ENCODE results near the gene ANXA2. TPM values are rescaled to one million over a fixed set of nuclear protein-coding genes. Genes with fewer than 3 reads are reported as not detected.
A peak's percentile ranks its signal among the peaks of the same experiment; 100 is the strongest.

Gene ANXA2
- total and polyA plus RNA-seq, 12 donors = 314 to 1,002 (median 478) TPM

DNA sequence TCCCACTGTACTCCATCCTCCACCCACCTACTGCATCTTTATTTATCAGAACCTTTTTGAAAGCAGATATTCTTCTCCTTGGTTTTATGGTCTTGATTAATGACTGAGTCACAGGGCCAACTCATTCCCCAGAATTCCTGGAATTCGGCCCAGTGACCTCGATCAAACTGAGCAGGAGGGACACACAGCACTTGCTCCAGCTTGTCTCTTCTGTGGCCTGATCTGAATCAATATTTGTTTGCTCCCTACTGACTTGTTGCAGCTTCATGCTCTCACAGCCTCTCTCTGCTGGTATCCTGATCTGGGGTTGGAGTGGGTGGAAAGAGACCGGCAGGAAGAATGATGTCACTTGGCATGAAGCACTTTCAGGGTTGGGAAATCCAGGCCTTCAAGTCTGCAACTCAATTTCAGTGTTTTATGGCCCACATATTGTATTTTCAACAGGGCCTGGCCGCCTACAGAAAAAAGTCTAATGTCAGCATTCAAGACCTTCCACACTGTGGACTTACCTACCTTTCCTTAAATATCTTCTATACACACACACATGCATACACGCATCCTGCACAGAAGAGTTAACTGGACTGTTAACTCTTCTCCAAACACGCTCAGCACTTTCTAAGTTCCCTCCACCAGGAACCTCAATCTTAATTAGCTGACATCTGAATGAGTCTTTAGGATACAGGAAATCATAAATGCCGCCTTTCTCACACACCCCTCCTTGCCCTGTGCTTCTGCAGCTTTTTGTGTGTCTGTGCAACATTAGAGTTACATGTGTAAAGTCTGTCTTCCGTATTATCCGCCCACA lies 4.6 kb downstream of the ANXA2 start:
- WGBS, 4 donors = 21 to 36% (median 29%) methylated on average over 9 of the region's 9 CpGs
- intact Hi-C loops (cut with DNase I) = no loop called here
- Histone ChIP-seq H3K4me1 (replicated peaks in 1 of 2) (peaks cover 68 to 82% of the 10 kb centered on the region in 2 donors), H3K27ac (peak overlapping the region; percentile 55 to 97 (median 89)), H3K4me3 (peak overlapping the region in 1 of 4 donors; percentile 4), H3K9me3 (replicated peaks in 1 of 3) (no peaks in the 10 kb centered on the region), H3K36me3 (replicated peaks in 1 of 2) (peaks cover 0 to 11% of the 10 kb centered on the region in 2 donors), H3K27me3 (no peaks in the 10 kb centered on the region)
- peak; percentile 88 to 96 (median 94) for DNase-seq
- TF ChIP-seq POLR2A (IDR thresholded peaks at IDR 0.05) = peak in 1 of 2 donors; percentile 68
- TF ChIP-seq, protein P1, sequence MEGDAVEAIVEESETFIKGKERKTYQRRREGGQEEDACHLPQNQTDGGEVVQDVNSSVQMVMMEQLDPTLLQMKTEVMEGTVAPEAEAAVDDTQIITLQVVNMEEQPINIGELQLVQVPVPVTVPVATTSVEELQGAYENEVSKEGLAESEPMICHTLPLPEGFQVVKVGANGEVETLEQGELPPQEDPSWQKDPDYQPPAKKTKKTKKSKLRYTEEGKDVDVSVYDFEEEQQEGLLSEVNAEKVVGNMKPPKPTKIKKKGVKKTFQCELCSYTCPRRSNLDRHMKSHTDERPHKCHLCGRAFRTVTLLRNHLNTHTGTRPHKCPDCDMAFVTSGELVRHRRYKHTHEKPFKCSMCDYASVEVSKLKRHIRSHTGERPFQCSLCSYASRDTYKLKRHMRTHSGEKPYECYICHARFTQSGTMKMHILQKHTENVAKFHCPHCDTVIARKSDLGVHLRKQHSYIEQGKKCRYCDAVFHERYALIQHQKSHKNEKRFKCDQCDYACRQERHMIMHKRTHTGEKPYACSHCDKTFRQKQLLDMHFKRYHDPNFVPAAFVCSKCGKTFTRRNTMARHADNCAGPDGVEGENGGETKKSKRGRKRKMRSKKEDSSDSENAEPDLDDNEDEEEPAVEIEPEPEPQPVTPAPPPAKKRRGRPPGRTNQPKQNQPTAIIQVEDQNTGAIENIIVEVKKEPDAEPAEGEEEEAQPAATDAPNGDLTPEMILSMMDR (IDR thresholded peaks at IDR 0.05) = no peak

- TF ChIP-seq, protein P1 (IDR thresholded peaks at IDR 0.05) = no peak
- no peak for TF ChIP-seq POLR2A (IDR thresholded peaks at IDR 0.05)
- Histone ChIP-seq H3K36me3 (replicated peaks in 1 of 2) (peaks cover 0 to 11% of the 10 kb centered on the region in 2 donors), H3K27ac (peak overlapping the region; percentile 55 to 97 (median 89)), H3K9me3 (replicated peaks in 1 of 3) (no peaks in the 10 kb centered on the region), H3K4me1 (replicated peaks in 1 of 2) (peaks cover 67 to 81% of the 10 kb centered on the region in 2 donors), H3K4me3 (no peak overlapping the region), H3K27me3 (no peaks in the 10 kb centered on the region)
- DNase-seq = no peak
- 9 to 16% (median 12%) methylated on average over 3 of the region's 3 CpGs for WGBS, 4 donors
- intact Hi-C loops (cut with DNase I) = no loop called here
Measured at GRCh38 chr15:60392601-60392985, 5.2 kb downstream of the ANXA2 start.

- 23 to 32% (median 29%) methylated on average over 4 of the region's 4 CpGs for WGBS, 4 donors
- peaks cover 0 to 11% of the 10 kb centered on the region in 2 donors for H3K36me3 ChIP-seq (replicated peaks in 1 of 2)
- TF ChIP-seq, protein P1 (IDR thresholded peaks at IDR 0.05) = no peak
- TF ChIP-seq POLR2A (IDR thresholded peaks at IDR 0.05) = no peak
- H3K4me3 ChIP-seq = no peak overlapping the region
- peaks cover 66 to 78% of the 10 kb centered on the region in 2 donors for H3K4me1 ChIP-seq (replicated peaks in 1 of 2)
- H3K27me3 ChIP-seq = no peaks in the 10 kb centered on the region
- no peaks in the 10 kb centered on the region for H3K9me3 ChIP-seq (replicated peaks in 1 of 3)
- no peak for DNase-seq
- peak overlapping the region; percentile 43 to 92 (median 79) for H3K27ac ChIP-seq
- intact Hi-C loops (cut with DNase I) = no loop called here
Measured at GRCh38 chr15:60391722-60392315, 6.0 kb downstream of the ANXA2 start.

DNA sequence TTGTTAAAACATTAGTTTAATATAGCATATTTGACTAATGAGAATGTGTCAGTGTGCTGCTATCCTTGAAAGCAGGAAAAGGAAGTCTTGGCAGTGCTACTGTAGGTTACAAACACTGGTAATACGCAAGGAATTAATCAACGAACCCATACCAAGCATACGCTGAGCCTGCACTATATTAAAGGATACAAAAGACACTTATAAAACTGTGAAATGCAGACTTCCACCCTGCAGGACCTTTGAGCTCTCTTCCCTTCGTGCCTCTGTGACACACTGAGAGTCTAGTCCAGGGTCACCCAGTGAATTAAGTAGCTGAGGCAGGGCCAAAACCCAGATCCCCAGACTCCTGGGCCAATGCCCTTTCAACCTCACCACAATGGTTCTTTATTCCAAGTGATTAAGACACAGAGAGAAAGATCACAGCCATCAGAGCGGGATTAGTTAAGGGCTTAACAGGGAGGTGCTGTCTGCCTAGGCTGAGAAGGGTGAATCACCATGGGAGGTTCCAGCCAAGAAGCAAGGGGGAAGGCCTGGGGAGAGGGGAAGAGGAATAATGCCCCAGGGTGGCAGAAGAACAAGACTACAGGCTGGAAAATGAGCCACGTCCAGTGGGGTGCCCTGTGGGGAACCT lies 6.8 kb downstream of the ANXA2 start:
- Histone ChIP-seq H3K9me3 (replicated peaks in 1 of 3) (no peaks in the 10 kb centered on the region), H3K27ac (peak overlapping the region; percentile 54 to 92 (median 79)), H3K4me3 (no peak overlapping the region), H3K27me3 (no peaks in the 10 kb centered on the region), H3K36me3 (replicated peaks in 1 of 2) (peaks cover 0 to 8% of the 10 kb centered on the region in 2 donors), H3K4me1 (replicated peaks in 1 of 2) (peaks cover 57 to 77% of the 10 kb centered on the region in 2 donors)
- DNase-seq = peak; percentile 62 to 88 (median 80)
- TF ChIP-seq, protein P1 (IDR thresholded peaks at IDR 0.05) = no peak
- peak in 1 of 2 donors; percentile 35 for TF ChIP-seq POLR2A (IDR thresholded peaks at IDR 0.05)
- intact Hi-C loops (cut with DNase I) = no loop called here
- 13 to 25% (median 19%) methylated on average over 6 of the region's 6 CpGs for WGBS, 4 donors
